Astrocyte (in vitro differentiated cells and primary cell): ENCODE data around the gene FKBP7. TPM values are rescaled to one million over a fixed set of nuclear protein-coding genes. Genes with fewer than 3 reads are reported as not detected.

Experiments used
- DNase-seq: peaks from one replicate; pipeline ENCODE4 v3.0.0-alpha.2; 2010; ENCODE audit warnings: low read depth
- FAIRE-seq: peaks from 2 replicates; lab custom pipeline; 2011; peaks lifted over from hg19 to GRCh38; lab: Jason Lieb, UNC
- H2AFZ ChIP-seq: 2 replicates; pipeline ENCODE4 v1.6.0; 2012; ENCODE audit warnings: low read depth, low read length, inconsistent platforms
- H3K27ac ChIP-seq: 2 replicates; pipeline ENCODE4 v1.5.1; 2011; ENCODE audit warnings: low read depth, low read length, inconsistent platforms
- H3K27me3 ChIP-seq: 2 replicates; pipeline ENCODE4 v1.6.0; 2011; ENCODE audit warnings: low read length, inconsistent platforms; ENCODE audit not compliant: insufficient read depth
- H3K36me3 ChIP-seq: 2 replicates; pipeline ENCODE4 v1.5.1; 2011; ENCODE audit warnings: low read length, inconsistent platforms; ENCODE audit not compliant: insufficient read depth
- H3K4me1 ChIP-seq: 2 replicates; pipeline ENCODE4 v1.5.1; 2011; ENCODE audit warnings: low read length, inconsistent platforms; ENCODE audit not compliant: insufficient read depth
- H3K4me2 ChIP-seq: 2 replicates; pipeline ENCODE4 v1.6.0; 2012; ENCODE audit warnings: low read length, inconsistent platforms
- H3K4me3 ChIP-seq: 2 replicates; pipeline ENCODE4 v1.5.1; 2011; ENCODE audit warnings: low read depth, mild to moderate bottlenecking, low read length, inconsistent platforms; ENCODE audit not compliant: insufficient read depth
- H3K79me2 ChIP-seq: 2 replicates; pipeline ENCODE4 v1.6.0; 2012; ENCODE audit warnings: mild to moderate bottlenecking, low read length, inconsistent platforms; ENCODE audit not compliant: insufficient read depth
- H3K9ac ChIP-seq: 2 replicates; pipeline ENCODE4 v1.6.0; 2012; ENCODE audit warnings: mild to moderate bottlenecking, low read length, inconsistent platforms
- H3K9me3 ChIP-seq: 2 replicates; pipeline ENCODE4 v1.5.1; 2012; ENCODE audit warnings: low read depth, mild to moderate bottlenecking, low read length, inconsistent platforms; ENCODE audit not compliant: insufficient read depth
- H4K20me1 ChIP-seq: 2 replicates; pipeline ENCODE4 v1.6.0; 2012; ENCODE audit warnings: low read length, inconsistent platforms; ENCODE audit not compliant: insufficient read depth
- H3K27ac Mint-ChIP-seq: one replicate; pipeline ENCODE4 v1.8.0; 2021; ENCODE audit warnings: mild to moderate bottlenecking, mixed read lengths; ENCODE audit not compliant: unreplicated experiment
- H3K27me3 Mint-ChIP-seq: one replicate; pipeline ENCODE4 v1.8.0; 2021; ENCODE audit warnings: low read depth, mixed read lengths; ENCODE audit not compliant: unreplicated experiment
- H3K36me3 Mint-ChIP-seq: one replicate; pipeline ENCODE4 v1.8.0; 2021; ENCODE audit warnings: low read depth, mixed read lengths; ENCODE audit not compliant: unreplicated experiment
- H3K4me1 Mint-ChIP-seq: one replicate; pipeline ENCODE4 v1.8.0; 2021; ENCODE audit warnings: low read depth, mixed read lengths; ENCODE audit not compliant: unreplicated experiment
- H3K4me3 Mint-ChIP-seq: one replicate; pipeline ENCODE4 v1.8.0; 2021; ENCODE audit warnings: mild to moderate bottlenecking, moderate library complexity, mixed read lengths; ENCODE audit not compliant: unreplicated experiment
- H3K9me3 Mint-ChIP-seq: one replicate; pipeline ENCODE4 v1.8.0; 2021; ENCODE audit warnings: mild to moderate bottlenecking, mixed read lengths; ENCODE audit not compliant: unreplicated experiment
- CTCF ChIP-seq: IDR thresholded peaks from 2 replicates; pipeline ENCODE4 v1.5.1; 2011; ENCODE audit warnings: low read depth, mild to moderate bottlenecking, inconsistent platforms, low read length, moderate library complexity; ENCODE audit not compliant: insufficient read depth
- EZH2 ChIP-seq: IDR thresholded peaks from 2 replicates; pipeline ENCODE4 v1.6.1; 2012; ENCODE audit warnings: mild to moderate bottlenecking, low read length, inconsistent platforms; ENCODE audit not compliant: insufficient read depth
- total RNA-seq: library from RNA; stranded (reverse); gene quantifications from 2 replicates; pipeline ENCODE4 v1.2.1, GENCODE V29; 2021

FKBP7 gene
- total RNA-seq, 1 donor from 2014 or later = 45.1 TPM

DNA sequence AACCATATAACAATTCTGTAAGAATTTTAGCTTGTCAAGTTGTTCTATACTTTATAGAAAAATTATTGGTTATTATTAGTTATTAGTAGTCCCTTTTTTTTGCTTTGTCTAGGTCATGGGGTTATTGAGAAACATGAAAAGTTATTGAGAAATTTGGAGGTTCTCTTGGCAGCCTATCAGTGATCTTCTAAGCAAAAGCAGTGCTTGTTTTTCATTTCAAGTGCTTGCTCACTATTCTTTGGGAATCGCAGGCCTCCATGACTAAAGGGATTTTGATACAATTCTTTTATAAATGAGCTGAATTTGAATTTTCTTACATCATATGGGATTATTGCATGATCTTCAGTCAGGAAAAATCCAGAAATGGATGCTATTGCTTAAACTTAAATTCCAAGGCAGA is 27.7 kb upstream of the FKBP7 start:
- Mint-ChIP-seq H3K27me3 (no peaks in the 10 kb centered on the region), H3K4me1 (no peaks in the 10 kb centered on the region), H3K27ac (no peak overlapping the region), H3K36me3 (peaks cover 6% of the 10 kb centered on the region), H3K9me3 (no peaks in the 10 kb centered on the region), H3K4me3 (no peak overlapping the region)
- Histone ChIP-seq H3K36me3 (peaks cover 21% of the 10 kb centered on the region), H2AFZ (no peak overlapping the region), H4K20me1 (no peaks in the 10 kb centered on the region), H3K79me2 (no peaks in the 10 kb centered on the region), H3K4me3 (no peak overlapping the region), H3K4me1 (no peaks in the 10 kb centered on the region), H3K9me3 (no peaks in the 10 kb centered on the region), H3K27me3 (no peaks in the 10 kb centered on the region), H3K27ac (no peak overlapping the region), H3K4me2 (no peak overlapping the region), H3K9ac (no peak overlapping the region)
- no peak for TF ChIP-seq EZH2
- TF ChIP-seq CTCF = no peak
- DNase-seq = no peak
- no peak for FAIRE-seq

GRCh38 chr2:178502751-178503150 is 24.4 kb upstream of the FKBP7 start:
- TF ChIP-seq CTCF (no peak), EZH2 (no peak)
- no peak overlapping the region for H3K9ac ChIP-seq
- H3K4me3 ChIP-seq = no peak overlapping the region
- no peaks in the 10 kb centered on the region for H3K9me3 ChIP-seq
- Mint-ChIP-seq H3K4me3 (no peak overlapping the region), H3K27ac (no peak overlapping the region), H3K27me3 (no peaks in the 10 kb centered on the region), H3K36me3 (peaks cover 6% of the 10 kb centered on the region), H3K4me1 (peaks cover 2% of the 10 kb centered on the region), H3K9me3 (no peaks in the 10 kb centered on the region)
- no peak overlapping the region for H2AFZ ChIP-seq
- H3K36me3 ChIP-seq = peaks cover 40% of the 10 kb centered on the region
- DNase-seq = no peak
- H3K4me1 ChIP-seq = no peaks in the 10 kb centered on the region
- H3K4me2 ChIP-seq = no peak overlapping the region
- no peaks in the 10 kb centered on the region for H3K79me2 ChIP-seq
- no peak overlapping the region for H3K27ac ChIP-seq
- FAIRE-seq = no peak
- H3K27me3 ChIP-seq = no peaks in the 10 kb centered on the region
- no peaks in the 10 kb centered on the region for H4K20me1 ChIP-seq

- Mint-ChIP-seq H3K4me1 (peaks cover 2% of the 10 kb centered on the region), H3K4me3 (no peak overlapping the region), H3K27me3 (no peaks in the 10 kb centered on the region), H3K27ac (no peak overlapping the region), H3K36me3 (peaks cover 7% of the 10 kb centered on the region), H3K9me3 (no peaks in the 10 kb centered on the region)
- peaks cover 49% of the 10 kb centered on the region for H3K36me3 ChIP-seq
- no peak for FAIRE-seq
- no peak for DNase-seq
- H3K79me2 ChIP-seq = no peaks in the 10 kb centered on the region
- H2AFZ ChIP-seq = no peak overlapping the region
- no peak for TF ChIP-seq EZH2
- no peak for TF ChIP-seq CTCF
- no peaks in the 10 kb centered on the region for H3K9me3 ChIP-seq
- H4K20me1 ChIP-seq = no peaks in the 10 kb centered on the region
- no peaks in the 10 kb centered on the region for H3K27me3 ChIP-seq
- no peak overlapping the region for H3K9ac ChIP-seq
- no peak overlapping the region for H3K4me3 ChIP-seq
- H3K27ac ChIP-seq = no peak overlapping the region
- H3K4me2 ChIP-seq = no peak overlapping the region
- no peaks in the 10 kb centered on the region for H3K4me1 ChIP-seq
These were observed 21.2 kb upstream of the FKBP7 start for GRCh38 chr2:178499640-178500039.
